Stimulated activated CD4-positive, alpha-beta T cell treated with anti-CD3 and anti-CD28 coated beads, Interleukin-1b, Interleukin-23, amount 100 ng/mL, for 24 hours (primary cell): ENCODE data around the gene KLHL29.

Experiments
- DNase-seq, 4 experiments: peaks; one replicate each; pipeline ENCODE4 v3.0.0-alpha.2; 2020; ENCODE audit warnings: low read depth in 4 of 4, low spot score in 1 of 4

Gene KLHL29

GRCh38 chr2:23509103-23509502, 124.1 kb downstream of the KLHL29 start:
- no peak for DNase-seq

GRCh38 chr2:23509596-23510292, 124.8 kb downstream of the KLHL29 start:
- no peak for DNase-seq

- DNase-seq: no peak
Observed at GRCh38 chr2:23510471-23510870, 125.5 kb downstream of the KLHL29 start.

- DNase-seq: no peak
Observed at GRCh38 chr2:23512778-23513177, 127.8 kb downstream of the KLHL29 start.

GRCh38 chr2:23513245-23513871, 128.4 kb downstream of the KLHL29 start:
- DNase-seq: no peak

- DNase-seq: no peak
Observed at GRCh38 chr2:23513872-23514793, 129.2 kb downstream of the KLHL29 start.

- DNase-seq: no peak
Observed at GRCh38 chr2:23516520-23517256, 131.7 kb downstream of the KLHL29 start.

GRCh38 chr2:23518481-23519333, 133.7 kb downstream of the KLHL29 start:
- DNase-seq: no peak

GRCh38 chr2:23519334-23519651, 134.3 kb downstream of the KLHL29 start:
- no peak for DNase-seq

GRCh38 chr2:23520256-23520655, 135.3 kb downstream of the KLHL29 start:
- no peak for DNase-seq

GRCh38 chr2:23521060-23521459, 136.1 kb downstream of the KLHL29 start:
- no peak for DNase-seq

- no peak for DNase-seq
Observed at GRCh38 chr2:23522726-23523372, 137.9 kb downstream of the KLHL29 start.

- no peak for DNase-seq
Observed at GRCh38 chr2:23523373-23524260, 138.6 kb downstream of the KLHL29 start.

- no peak for DNase-seq
Observed at GRCh38 chr2:23524261-23524706, 139.3 kb downstream of the KLHL29 start.

- DNase-seq: no peak
Observed at GRCh38 chr2:23525137-23525765, 140.3 kb downstream of the KLHL29 start.

- DNase-seq: no peak
Observed at GRCh38 chr2:23526114-23526513, 141.1 kb downstream of the KLHL29 start.

GRCh38 chr2:23526835-23527790, 142.1 kb downstream of the KLHL29 start:
- DNase-seq: no peak
